ENCODE measurements around the gene PSRC1.

The PSRC1 gene

DNA sequence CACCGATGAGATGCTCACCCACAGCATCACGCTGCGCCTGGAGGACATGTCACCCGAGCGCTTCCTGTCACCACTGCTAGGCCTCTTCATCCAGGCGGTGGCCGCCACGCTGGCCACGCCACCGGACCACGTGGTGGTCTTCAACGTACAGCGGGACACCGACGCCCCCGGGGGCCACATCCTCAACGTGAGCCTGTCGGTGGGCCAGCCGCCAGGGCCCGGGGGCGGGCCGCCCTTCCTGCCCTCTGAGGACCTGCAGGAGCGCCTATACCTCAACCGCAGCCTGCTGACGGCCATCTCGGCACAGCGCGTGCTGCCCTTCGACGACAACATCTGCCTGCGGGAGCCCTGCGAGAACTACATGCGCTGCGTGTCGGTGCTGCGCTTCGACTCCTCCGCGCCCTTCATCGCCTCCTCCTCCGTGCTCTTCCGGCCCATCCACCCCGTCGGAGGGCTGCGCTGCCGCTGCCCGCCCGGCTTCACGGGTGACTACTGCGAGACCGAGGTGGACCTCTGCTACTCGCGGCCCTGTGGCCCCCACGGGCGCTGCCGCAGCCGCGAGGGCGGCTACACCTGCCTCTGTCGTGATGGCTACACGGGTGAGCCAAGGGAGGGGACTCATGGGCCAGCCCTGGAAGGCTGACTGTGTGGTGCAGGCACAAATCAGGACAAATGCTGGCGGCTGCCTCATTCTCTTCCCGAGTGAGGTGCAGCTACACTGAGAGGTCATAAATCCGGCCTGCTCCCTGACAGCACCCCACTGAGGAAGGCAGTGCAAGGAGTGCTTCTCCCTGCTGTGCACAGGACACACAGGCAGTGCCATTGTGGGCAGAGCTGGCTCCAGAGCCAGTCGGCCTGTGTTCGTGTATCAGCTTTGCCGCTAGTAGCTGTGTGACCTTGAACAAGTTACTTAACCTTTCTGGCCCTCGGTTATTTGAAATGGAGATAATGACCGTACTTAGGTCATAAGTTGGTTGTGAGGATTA, 24.2 kb downstream of the PSRC1 start:
- no peak for DNase-seq (ENCODE audit: low read depth)

DNA sequence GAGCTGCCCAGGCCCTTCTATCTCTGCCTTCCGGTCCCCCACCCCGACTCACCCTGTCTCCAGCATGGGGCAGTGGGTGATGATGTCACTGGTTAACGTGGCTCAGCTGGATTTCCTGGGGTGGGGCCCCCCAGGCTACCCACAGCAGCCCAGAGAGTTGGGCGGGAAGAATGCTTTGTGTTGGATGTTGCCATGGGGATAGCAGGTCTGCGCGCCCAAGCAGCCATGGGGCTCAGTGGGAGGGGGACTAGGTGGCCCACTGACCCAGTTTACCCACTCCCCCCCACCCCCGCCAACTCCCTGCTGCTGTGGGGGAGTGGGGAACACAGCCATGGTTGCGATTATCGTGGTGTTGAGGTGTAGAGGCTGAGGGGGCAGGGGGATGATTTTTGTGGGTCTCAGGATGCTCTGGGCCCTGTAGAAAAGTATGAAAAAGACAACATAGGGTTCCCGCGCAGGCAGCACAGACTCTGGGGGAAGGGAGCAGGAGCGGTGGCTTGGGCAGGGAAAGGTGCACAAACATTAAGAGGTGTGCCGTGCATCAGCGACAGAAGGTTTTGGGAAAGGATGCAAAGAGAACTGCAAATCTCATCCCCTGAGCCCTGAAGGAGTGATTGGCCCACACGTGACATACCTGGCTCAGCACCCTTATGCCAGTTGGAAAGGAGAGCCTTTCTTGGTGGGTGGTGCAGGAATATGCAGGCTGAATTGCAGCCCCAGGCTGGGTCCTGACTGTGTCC, 25.1 kb downstream of the PSRC1 start:
- DNase-seq (ENCODE audit: low read depth): no peak

- no peak for DNase-seq (ENCODE audit: low read depth)
Observed at GRCh38 chr1:109256971-109257681, 25.8 kb downstream of the PSRC1 start.

- no peak for DNase-seq (ENCODE audit: low read depth)
Observed at GRCh38 chr1:109256085-109256484, 26.9 kb downstream of the PSRC1 start.

DNA sequence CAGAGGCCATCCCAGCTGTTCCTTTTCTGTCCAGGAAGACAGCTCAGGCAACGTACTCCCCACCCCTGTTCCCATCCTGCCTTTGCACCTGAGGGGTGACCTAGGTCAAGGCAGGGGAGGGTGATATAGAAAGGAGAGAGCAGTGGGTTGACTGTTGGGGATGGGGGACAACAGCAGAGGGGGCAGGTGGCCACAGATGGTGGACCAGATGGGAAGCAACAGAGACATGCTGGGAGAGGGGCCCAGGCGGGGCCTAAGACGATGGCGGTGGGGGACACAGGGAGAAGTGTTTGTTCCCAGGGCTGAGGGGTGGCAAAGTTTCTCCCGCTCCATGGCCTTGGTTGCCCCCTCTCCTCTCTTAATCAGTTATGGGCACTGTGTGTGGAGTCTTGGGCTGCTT, 27.3 kb downstream of the PSRC1 start:
- no peak for DNase-seq (ENCODE audit: low read depth)

- no peak for DNase-seq (ENCODE audit: low read depth)
Observed at GRCh38 chr1:109255097-109255651, 27.8 kb downstream of the PSRC1 start.

DNA sequence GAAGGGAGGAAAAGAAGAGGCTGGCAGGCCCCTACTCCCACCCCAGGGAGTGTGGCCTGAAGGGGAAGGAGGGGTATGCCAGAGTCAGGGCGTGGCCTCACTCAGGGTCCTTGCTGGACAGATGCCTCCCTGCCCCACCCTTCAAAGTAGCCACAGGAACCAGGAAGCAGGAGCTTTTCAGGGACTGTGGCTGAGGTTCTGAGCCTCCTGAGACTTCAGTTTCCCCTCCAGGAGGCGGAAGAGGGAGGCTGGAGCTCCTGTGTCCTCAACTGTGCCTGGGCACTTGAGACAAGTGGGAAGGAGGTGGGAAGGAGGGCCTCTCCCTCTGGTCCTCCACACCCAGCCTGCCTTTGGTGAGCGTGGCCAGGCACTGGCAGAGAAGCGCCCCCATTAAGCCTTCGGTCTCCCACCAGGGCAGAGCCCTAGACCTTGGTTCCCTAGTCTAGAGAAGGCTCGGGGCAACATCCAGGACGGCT, 28.3 kb downstream of the PSRC1 start:
- DNase-seq (ENCODE audit: low read depth): no peak

DNA sequence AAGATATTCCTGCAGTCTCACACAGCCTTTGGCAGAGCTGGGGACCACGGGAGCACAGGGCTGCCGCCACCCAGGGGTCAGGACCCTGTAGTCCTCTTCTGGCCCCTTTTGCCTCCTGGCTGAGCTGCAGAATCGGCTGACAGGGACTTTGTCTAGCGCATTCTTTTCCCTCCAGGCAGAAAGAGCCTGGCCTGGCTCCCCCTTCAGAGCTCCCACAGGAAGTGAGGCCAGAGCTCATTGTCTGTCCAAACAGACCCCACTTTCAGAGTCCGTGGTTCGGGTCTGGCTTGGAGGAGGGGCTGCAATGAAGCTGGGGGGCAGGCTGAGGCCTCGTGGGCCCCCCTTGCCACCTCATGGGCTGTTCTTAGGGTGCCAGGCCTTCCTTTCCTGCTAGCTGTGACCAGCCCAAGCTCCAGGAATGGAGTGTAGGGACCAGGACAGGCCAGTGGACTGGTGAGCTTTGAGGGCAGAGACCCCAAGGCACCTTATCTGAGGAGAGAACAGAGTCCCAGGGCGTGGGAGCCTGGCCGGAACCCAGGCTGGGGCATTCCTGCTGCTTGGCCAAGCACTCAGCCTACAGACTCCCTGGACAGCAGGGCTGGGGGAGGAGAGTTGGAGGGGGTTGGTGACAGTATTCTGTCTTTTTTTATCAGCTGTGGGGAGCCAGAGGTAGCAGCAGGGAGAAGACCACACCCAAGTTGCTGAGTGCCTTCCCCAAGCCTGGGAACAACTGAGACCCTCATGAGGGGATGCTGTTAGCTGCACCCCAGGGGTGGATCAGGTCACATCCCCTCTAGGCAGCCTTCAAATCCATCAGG, 28.9 kb downstream of the PSRC1 start:
- DNase-seq (ENCODE audit: low read depth): no peak

- no peak for DNase-seq (ENCODE audit: low read depth)
Observed at GRCh38 chr1:109252893-109253802, 29.8 kb downstream of the PSRC1 start.

- no peak for DNase-seq (ENCODE audit: low read depth)
Observed at GRCh38 chr1:109252167-109252892, 30.6 kb downstream of the PSRC1 start.

DNA sequence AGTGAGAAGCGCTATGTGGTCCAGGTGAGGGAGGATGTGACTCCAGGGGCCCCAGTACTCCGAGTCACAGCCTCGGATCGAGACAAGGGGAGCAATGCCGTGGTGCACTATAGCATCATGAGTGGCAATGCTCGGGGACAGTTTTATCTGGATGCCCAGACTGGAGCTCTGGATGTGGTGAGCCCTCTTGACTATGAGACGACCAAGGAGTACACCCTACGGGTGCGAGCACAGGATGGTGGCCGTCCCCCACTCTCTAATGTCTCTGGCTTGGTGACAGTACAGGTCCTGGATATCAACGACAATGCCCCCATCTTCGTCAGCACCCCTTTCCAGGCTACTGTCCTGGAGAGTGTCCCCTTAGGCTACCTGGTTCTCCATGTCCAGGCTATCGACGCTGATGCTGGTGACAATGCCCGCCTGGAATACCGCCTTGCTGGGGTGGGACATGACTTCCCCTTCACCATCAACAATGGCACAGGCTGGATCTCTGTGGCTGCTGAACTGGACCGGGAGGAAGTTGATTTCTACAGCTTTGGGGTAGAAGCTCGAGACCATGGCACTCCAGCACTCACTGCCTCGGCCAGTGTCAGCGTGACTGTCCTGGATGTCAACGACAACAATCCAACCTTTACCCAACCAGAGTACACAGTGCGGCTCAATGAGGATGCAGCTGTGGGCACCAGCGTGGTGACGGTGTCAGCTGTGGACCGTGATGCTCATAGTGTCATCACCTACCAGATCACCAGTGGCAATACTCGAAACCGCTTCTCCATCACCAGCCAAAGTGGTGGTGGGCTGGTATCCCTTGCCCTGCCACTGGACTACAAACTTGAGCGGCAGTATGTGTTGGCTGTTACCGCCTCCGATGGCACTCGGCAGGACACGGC, 31.4 kb downstream of the PSRC1 start:
- no peak for DNase-seq (ENCODE audit: low read depth)

DNA sequence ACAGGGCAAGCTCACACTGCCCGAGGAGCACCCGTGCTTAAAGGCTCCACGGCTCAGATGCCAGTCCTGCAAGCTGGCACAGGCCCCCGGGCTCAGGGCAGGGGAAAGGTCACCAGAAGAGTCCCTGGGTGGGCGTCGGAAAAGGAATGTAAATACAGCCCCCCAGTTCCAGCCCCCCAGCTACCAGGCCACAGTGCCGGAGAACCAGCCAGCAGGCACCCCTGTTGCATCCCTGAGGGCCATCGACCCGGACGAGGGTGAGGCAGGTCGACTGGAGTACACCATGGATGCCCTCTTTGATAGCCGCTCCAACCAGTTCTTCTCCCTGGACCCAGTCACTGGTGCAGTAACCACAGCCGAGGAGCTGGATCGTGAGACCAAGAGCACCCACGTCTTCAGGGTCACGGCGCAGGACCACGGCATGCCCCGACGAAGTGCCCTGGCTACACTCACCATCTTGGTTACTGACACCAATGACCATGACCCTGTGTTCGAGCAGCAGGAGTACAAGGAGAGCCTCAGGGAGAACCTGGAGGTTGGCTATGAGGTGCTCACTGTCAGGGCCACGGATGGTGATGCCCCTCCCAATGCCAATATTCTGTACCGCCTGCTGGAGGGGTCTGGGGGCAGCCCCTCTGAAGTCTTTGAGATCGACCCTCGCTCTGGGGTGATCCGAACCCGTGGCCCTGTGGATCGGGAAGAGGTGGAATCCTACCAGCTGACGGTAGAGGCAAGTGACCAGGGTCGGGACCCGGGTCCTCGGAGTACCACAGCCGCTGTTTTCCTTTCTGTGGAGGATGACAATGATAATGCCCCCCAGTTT, 32.3 kb downstream of the PSRC1 start:
- no peak for DNase-seq (ENCODE audit: low read depth)

DNA sequence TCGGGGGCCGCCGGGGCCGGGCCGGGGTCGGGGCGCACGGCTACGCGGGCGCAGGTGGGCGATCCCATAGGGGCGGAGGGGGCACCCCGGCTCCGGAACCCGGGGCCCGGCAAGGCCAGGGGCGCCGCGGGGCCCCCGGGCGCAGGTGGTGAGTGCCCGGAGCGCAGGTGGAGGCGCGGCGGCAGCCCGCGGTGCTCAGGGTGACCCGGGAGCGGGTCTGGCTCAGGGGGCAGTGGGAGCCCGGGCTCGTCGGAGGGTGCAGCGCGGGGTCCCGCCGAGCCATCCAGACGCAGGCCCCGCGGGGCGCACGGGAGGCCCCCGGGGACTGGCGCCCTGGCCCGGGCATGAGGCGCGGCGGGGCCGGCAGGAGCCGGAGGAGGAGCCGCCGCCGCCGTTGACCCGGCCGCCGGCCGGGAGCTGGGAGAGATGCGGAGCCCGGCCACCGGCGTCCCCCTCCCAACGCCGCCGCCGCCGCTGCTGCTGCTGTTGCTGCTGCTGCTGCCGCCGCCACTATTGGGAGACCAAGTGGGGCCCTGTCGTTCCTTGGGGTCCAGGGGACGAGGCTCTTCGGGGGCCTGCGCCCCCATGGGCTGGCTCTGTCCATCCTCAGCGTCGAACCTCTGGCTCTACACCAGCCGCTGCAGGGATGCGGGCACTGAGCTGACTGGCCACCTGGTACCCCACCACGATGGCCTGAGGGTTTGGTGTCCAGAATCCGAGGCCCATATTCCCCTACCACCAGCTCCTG, 33.1 kb downstream of the PSRC1 start:
- DNase-seq (ENCODE audit: low read depth): no peak

GRCh38 chr1:109248797-109249629, 33.9 kb downstream of the PSRC1 start, which contains the start of gene CELSR2:
CELSR2 (plus strand) TSS chr1:109249539; CDS start chr1:109250080, 541 bp downstream.
- DNase-seq (ENCODE audit: low read depth): no peak

DNA sequence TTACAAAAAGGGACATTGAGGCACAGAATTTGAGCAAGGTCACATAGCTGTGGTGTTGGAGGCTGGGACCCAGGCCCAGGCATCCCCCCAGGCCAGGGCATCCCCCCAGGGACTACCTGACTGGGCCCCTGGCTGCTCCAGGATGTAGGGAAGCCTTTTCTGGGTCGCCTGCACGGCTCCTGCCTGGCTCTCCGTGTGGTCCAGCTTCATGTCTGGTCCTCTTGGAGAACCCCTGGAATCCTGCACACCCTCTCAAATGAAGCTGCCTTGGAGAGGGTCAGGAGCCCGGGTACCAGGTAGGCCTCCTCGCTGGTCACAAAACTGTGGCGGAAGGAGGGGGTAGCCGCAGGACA, 34.5 kb downstream of the PSRC1 start:
- DNase-seq (ENCODE audit: low read depth): no peak

Measured in GM04503 (cell line).